GM10847 (cell line): ENCODE measurements around the gene CASR.

Experiments
- POLR2A ChIP-seq: IDR thresholded peaks from 2 replicates; pipeline ENCODE4 v1.6.1; 2011; ENCODE audit not compliant: insufficient read length; ENCODE audit errors: extremely low read depth

CASR gene

DNA sequence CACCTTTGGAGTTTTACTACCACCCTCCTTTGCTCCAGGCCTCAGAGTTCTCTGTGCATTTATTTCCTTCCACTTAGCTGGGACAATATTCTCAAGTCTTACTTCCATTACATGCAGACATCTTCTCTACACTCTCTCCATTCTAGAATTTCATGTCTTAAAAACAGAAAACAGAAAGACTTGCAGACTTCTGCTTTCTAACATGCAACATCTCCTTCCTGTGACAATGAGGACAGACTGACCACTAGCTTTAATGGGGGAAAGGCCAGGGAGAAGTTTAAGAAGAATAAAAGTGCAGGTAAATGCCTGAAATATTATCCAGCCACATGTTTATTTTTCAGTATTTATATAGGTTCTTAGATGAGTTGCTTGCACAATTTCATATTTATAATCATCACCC is 124.5 kb downstream of the CASR start:
- TF ChIP-seq POLR2A, result no peak

GRCh38 chr3:122310361-122310760 is 126.9 kb downstream of the CASR start:
- no peak for TF ChIP-seq POLR2A

DNA sequence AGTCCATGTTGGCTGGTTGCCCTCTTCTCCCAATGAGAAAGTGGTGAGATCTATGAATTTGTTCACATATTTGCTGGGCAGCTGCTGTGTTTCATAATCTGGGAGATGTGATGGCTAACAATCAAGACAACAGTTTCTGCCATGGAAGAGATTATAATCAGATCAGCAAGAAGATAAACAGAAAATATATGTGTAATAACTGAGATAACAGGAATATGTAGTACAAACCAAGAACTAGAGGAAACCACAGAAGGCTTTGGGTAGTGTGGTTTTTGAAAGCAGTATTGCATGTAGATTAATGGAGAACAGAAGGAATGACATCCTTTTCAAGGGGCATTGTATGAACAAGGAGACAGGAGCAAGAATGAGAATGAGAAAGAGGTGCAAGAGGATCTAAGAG is 129.4 kb downstream of the CASR start:
- TF ChIP-seq POLR2A, result no peak

DNA sequence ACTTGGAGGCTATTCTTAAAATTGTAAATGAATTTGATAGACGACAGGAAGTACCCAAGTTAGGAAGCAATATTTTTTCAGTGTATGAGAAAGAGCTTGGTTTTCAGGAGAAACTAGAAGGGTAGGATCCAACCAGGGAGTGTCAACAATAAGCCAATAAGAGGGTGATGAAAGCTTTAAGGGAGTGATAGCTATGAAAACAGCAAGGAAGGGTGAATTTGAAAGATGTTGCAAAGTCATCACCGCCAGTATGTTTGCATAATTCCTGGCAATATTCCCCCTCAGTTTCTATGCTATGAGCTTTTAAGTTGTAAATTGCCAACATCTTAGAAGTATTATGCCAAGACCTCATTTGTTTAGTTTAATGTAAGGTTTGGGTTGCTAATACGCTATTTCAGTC is 129.8 kb downstream of the CASR start:
- TF ChIP-seq POLR2A, result no peak

- no peak for TF ChIP-seq POLR2A
These were observed 130.9 kb downstream of the CASR start for GRCh38 chr3:122314228-122314876.

GRCh38 chr3:122315619-122316018 is 132.2 kb downstream of the CASR start:
- TF ChIP-seq POLR2A, result no peak

- TF ChIP-seq POLR2A, result no peak
These were observed 132.9 kb downstream of the CASR start for GRCh38 chr3:122316368-122316767.

DNA sequence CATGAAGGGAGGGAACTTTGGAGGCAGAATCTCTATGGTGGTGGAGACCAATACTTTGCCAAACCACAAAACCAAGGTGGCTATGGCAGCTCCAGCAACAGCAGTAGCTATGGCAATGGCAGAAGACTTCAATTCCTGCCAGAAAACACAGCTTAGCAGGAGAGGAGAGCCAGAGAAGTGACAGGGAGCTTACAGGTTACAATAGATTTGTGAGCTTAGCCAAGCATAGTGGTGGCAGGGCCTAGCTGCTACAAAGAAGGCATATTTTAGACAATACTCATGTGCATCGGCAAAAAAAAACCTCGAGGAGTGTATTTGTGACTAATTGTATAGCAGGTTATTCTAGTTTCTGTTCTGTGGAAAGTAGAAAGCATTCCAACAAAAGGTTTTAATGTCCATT is 135.2 kb downstream of the CASR start:
- TF ChIP-seq POLR2A, result no peak

DNA sequence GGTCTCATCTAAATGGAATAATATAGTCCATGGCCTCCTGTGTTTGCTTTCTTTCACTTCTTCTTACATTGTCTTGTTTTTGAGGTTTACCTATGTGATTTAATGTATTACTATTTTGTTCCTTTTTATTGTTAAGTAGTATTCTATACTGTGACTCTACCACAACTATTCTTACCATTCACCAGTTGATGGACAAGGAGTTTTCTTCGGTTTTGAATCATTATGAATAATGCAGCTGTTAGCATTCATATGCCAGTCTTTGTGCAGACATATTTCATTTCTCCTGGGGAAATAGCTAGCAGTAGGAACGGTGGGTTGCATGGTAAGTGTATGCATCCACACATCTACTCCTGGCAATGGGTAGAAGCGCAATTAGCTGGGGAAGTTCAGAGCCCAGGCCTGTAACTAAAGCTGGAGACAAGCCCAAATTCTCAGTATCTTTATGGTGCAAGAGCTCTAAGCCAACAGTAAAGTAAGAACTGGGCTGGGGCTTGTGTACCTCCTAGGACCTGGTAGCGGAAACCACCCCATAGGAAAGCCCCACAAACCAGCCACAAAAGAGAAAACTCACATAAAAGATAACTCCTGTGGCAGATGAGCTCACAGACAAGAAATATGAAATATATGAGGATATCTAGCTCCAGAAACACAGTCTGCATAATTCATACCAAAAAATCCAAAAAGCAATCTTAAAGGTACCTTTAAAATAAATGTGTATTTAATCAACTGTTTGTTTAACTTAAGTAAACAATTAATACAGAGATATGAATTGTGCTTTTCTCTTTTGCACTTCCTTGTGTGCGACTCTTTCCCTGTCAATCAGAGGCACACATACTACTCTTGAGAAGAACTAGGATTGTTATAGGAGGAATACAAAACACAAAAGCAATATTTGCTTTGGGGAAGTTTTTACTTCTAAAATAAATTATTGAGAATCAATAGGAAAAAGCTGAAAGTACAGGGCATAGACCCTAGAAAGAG is 138.9 kb downstream of the CASR start:
- no peak for TF ChIP-seq POLR2A

GRCh38 chr3:122324871-122325323 is 141.4 kb downstream of the CASR start, which contains the start of gene CSTA:
CSTA (plus strand) TSS chr3:122325248; CDS start chr3:122325293, 45 bp downstream.
- TF ChIP-seq POLR2A, result no peak

DNA sequence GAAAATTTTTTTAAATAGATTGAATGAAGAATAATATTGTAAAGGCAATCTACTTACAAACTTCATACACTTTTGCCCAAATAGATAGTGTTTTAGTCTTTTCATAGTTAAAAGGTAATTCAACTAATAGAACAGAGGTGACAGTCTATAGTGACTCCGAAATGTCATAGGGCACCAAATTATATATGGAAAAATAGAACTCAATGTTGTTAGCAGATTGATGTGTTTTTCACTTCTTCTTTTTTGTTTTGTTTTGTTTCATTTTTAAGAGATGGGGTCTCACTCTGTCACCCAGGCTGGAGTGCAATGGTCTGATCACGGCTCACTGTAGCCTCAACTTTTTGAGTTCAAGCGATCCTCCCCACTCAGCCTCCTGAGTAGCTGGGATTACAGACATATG is 142.3 kb downstream of the CASR start:
- TF ChIP-seq POLR2A, result no peak

DNA sequence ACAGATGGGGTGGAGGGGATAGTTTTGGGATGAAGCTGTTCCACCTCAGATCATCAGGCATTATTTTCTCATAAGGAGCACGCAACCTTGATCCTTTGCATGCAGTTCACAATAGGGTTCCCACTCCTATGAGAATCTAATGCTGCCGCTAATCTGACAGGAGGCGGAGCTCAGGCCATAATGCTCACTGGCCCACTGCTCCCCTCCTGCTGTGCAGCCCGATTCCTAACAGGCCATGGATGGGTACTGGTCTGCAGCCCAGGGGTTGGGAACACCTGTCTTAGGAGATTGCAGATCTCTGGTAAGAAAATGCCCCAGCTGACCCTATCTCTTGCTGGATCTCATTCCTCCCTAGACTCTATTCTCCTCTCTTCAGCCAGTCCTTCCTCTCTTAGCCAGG is 148.4 kb downstream of the CASR start:
- no peak for TF ChIP-seq POLR2A

DNA sequence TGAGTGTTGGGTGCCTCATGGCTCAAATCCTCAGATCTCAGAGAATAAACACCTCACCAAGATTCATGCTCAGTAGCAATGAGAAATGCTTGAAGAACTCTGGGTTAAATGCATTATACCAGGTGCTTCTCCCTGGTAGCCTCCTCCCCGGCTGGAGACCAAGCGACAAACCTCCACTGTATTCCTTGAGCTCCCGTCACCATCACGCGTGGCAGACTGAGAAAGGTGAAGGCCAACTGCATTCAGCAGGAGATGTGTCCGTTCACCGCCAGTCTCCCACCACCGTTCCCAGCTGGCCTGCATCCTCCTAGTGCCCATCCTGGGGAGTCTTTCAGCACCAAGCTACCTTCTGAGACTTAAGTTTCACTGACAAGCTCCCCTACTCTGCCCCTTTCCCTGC is 149.1 kb downstream of the CASR start:
- TF ChIP-seq POLR2A, result no peak
